Astrocyte (in vitro differentiated cells and primary cell): ENCODE results near the gene LHFPL3. TPM values are rescaled to one million over a fixed set of nuclear protein-coding genes. Genes with fewer than 3 reads are reported as not detected.

Source experiments
- DNase-seq: peaks from one replicate; pipeline ENCODE4 v3.0.0-alpha.2; 2010; ENCODE audit warnings: low read depth
- FAIRE-seq: peaks from 2 replicates; lab custom pipeline; 2011; peaks lifted over from hg19 to GRCh38; lab: Jason Lieb, UNC
- H2AFZ ChIP-seq: 2 replicates; pipeline ENCODE4 v1.6.0; 2012; ENCODE audit warnings: low read depth, low read length, inconsistent platforms
- H3K27ac ChIP-seq: 2 replicates; pipeline ENCODE4 v1.5.1; 2011; ENCODE audit warnings: low read depth, low read length, inconsistent platforms
- H3K27me3 ChIP-seq: 2 replicates; pipeline ENCODE4 v1.6.0; 2011; ENCODE audit warnings: low read length, inconsistent platforms; ENCODE audit not compliant: insufficient read depth
- H3K36me3 ChIP-seq: 2 replicates; pipeline ENCODE4 v1.5.1; 2011; ENCODE audit warnings: low read length, inconsistent platforms; ENCODE audit not compliant: insufficient read depth
- H3K4me1 ChIP-seq: 2 replicates; pipeline ENCODE4 v1.5.1; 2011; ENCODE audit warnings: low read length, inconsistent platforms; ENCODE audit not compliant: insufficient read depth
- H3K4me2 ChIP-seq: 2 replicates; pipeline ENCODE4 v1.6.0; 2012; ENCODE audit warnings: low read length, inconsistent platforms
- H3K4me3 ChIP-seq: 2 replicates; pipeline ENCODE4 v1.5.1; 2011; ENCODE audit warnings: low read depth, mild to moderate bottlenecking, low read length, inconsistent platforms; ENCODE audit not compliant: insufficient read depth
- H3K79me2 ChIP-seq: 2 replicates; pipeline ENCODE4 v1.6.0; 2012; ENCODE audit warnings: mild to moderate bottlenecking, low read length, inconsistent platforms; ENCODE audit not compliant: insufficient read depth
- H3K9ac ChIP-seq: 2 replicates; pipeline ENCODE4 v1.6.0; 2012; ENCODE audit warnings: mild to moderate bottlenecking, low read length, inconsistent platforms
- H3K9me3 ChIP-seq: 2 replicates; pipeline ENCODE4 v1.5.1; 2012; ENCODE audit warnings: low read depth, mild to moderate bottlenecking, low read length, inconsistent platforms; ENCODE audit not compliant: insufficient read depth
- H4K20me1 ChIP-seq: 2 replicates; pipeline ENCODE4 v1.6.0; 2012; ENCODE audit warnings: low read length, inconsistent platforms; ENCODE audit not compliant: insufficient read depth
- H3K27ac Mint-ChIP-seq: one replicate; pipeline ENCODE4 v1.8.0; 2021; ENCODE audit warnings: mild to moderate bottlenecking, mixed read lengths; ENCODE audit not compliant: unreplicated experiment
- H3K27me3 Mint-ChIP-seq: one replicate; pipeline ENCODE4 v1.8.0; 2021; ENCODE audit warnings: low read depth, mixed read lengths; ENCODE audit not compliant: unreplicated experiment
- H3K36me3 Mint-ChIP-seq: one replicate; pipeline ENCODE4 v1.8.0; 2021; ENCODE audit warnings: low read depth, mixed read lengths; ENCODE audit not compliant: unreplicated experiment
- H3K4me1 Mint-ChIP-seq: one replicate; pipeline ENCODE4 v1.8.0; 2021; ENCODE audit warnings: low read depth, mixed read lengths; ENCODE audit not compliant: unreplicated experiment
- H3K4me3 Mint-ChIP-seq: one replicate; pipeline ENCODE4 v1.8.0; 2021; ENCODE audit warnings: mild to moderate bottlenecking, moderate library complexity, mixed read lengths; ENCODE audit not compliant: unreplicated experiment
- H3K9me3 Mint-ChIP-seq: one replicate; pipeline ENCODE4 v1.8.0; 2021; ENCODE audit warnings: mild to moderate bottlenecking, mixed read lengths; ENCODE audit not compliant: unreplicated experiment
- CTCF ChIP-seq: IDR thresholded peaks from 2 replicates; pipeline ENCODE4 v1.5.1; 2011; ENCODE audit warnings: low read depth, mild to moderate bottlenecking, inconsistent platforms, low read length, moderate library complexity; ENCODE audit not compliant: insufficient read depth
- EZH2 ChIP-seq: IDR thresholded peaks from 2 replicates; pipeline ENCODE4 v1.6.1; 2012; ENCODE audit warnings: mild to moderate bottlenecking, low read length, inconsistent platforms; ENCODE audit not compliant: insufficient read depth
- total RNA-seq: library from RNA; stranded (reverse); gene quantifications from 2 replicates; pipeline ENCODE4 v1.2.1, GENCODE V29; 2021

LHFPL3 gene
- total RNA-seq, 1 donor from 2014 or later: not detected

GRCh38 chr7:104861729-104862390 lies 533.5 kb downstream of the LHFPL3 start:
- Mint-ChIP-seq H3K27me3 (peaks cover 20% of the 10 kb centered on the region), H3K9me3 (peaks cover 3% of the 10 kb centered on the region), H3K4me1 (peaks cover 4% of the 10 kb centered on the region), H3K36me3 (peaks cover 1% of the 10 kb centered on the region), H3K4me3 (no peak overlapping the region), H3K27ac (no peak overlapping the region)
- FAIRE-seq: no peak
- peaks cover 13% of the 10 kb centered on the region for H3K27me3 ChIP-seq
- H3K4me1 ChIP-seq: no peaks in the 10 kb centered on the region
- no peak overlapping the region for H3K4me2 ChIP-seq
- no peak overlapping the region for H3K9ac ChIP-seq
- no peaks in the 10 kb centered on the region for H3K9me3 ChIP-seq
- H3K36me3 ChIP-seq: no peaks in the 10 kb centered on the region
- H3K4me3 ChIP-seq: no peak overlapping the region
- no peak for TF ChIP-seq EZH2
- no peak for TF ChIP-seq CTCF
- H2AFZ ChIP-seq: no peak overlapping the region
- no peaks in the 10 kb centered on the region for H4K20me1 ChIP-seq
- H3K79me2 ChIP-seq: no peaks in the 10 kb centered on the region
- no peak for DNase-seq
- no peak overlapping the region for H3K27ac ChIP-seq

GRCh38 chr7:104862719-104863118 lies 534.3 kb downstream of the LHFPL3 start:
- H2AFZ ChIP-seq: no peak overlapping the region
- no peak for FAIRE-seq
- H3K27me3 Mint-ChIP-seq: peaks cover 23% of the 10 kb centered on the region
- no peak overlapping the region for H3K9ac ChIP-seq
- H3K4me3 ChIP-seq: no peak overlapping the region
- no peak overlapping the region for H3K27ac ChIP-seq
- H3K4me1 ChIP-seq: no peaks in the 10 kb centered on the region
- peaks cover 1% of the 10 kb centered on the region for H3K36me3 Mint-ChIP-seq
- no peak overlapping the region for H3K4me2 ChIP-seq
- H4K20me1 ChIP-seq: no peaks in the 10 kb centered on the region
- H3K79me2 ChIP-seq: no peaks in the 10 kb centered on the region
- H3K4me3 Mint-ChIP-seq: no peak overlapping the region
- H3K9me3 Mint-ChIP-seq: peaks cover 3% of the 10 kb centered on the region
- H3K36me3 ChIP-seq: no peaks in the 10 kb centered on the region
- no peak for DNase-seq
- TF ChIP-seq EZH2 (no peak), CTCF (peak; percentile 10)
- H3K27me3 ChIP-seq: peaks cover 13% of the 10 kb centered on the region
- H3K4me1 Mint-ChIP-seq: peaks cover 1% of the 10 kb centered on the region
- H3K27ac Mint-ChIP-seq: no peak overlapping the region
- H3K9me3 ChIP-seq: no peaks in the 10 kb centered on the region

GRCh38 chr7:104873401-104873800 lies 545.0 kb downstream of the LHFPL3 start:
- no peaks in the 10 kb centered on the region for H3K9me3 ChIP-seq
- FAIRE-seq (no peak), DNase-seq (no peak)
- H3K4me2 ChIP-seq: no peak overlapping the region
- Mint-ChIP-seq H3K27ac (no peak overlapping the region), H3K9me3 (no peaks in the 10 kb centered on the region), H3K27me3 (peaks cover 5% of the 10 kb centered on the region), H3K36me3 (no peaks in the 10 kb centered on the region), H3K4me1 (no peaks in the 10 kb centered on the region), H3K4me3 (no peak overlapping the region)
- H2AFZ ChIP-seq: no peak overlapping the region
- no peaks in the 10 kb centered on the region for H3K79me2 ChIP-seq
- H3K4me1 ChIP-seq: no peaks in the 10 kb centered on the region
- H4K20me1 ChIP-seq: no peaks in the 10 kb centered on the region
- no peak overlapping the region for H3K27ac ChIP-seq
- no peak for TF ChIP-seq CTCF
- no peak for TF ChIP-seq EZH2
- no peaks in the 10 kb centered on the region for H3K27me3 ChIP-seq
- no peaks in the 10 kb centered on the region for H3K36me3 ChIP-seq
- H3K9ac ChIP-seq: no peak overlapping the region
- H3K4me3 ChIP-seq: no peak overlapping the region
